HepG2 (cell line): ENCODE measurements around the gene RNF14. TPM values are rescaled to one million over a fixed set of nuclear protein-coding genes. Genes with fewer than 3 reads are reported as not detected.

Experiments
- BCLAF1 ChIP-seq: fragments of 450-650 bp; IDR thresholded peaks from 2 replicates; pipeline ENCODE4 v1.6.1; 2017; ENCODE audit warnings: mild to moderate bottlenecking
- CAMTA2 ChIP-seq: sonication (generic); formaldehyde crosslinking; IDR thresholded peaks from 2 replicates; pipeline ENCODE4 v1.4.0; 2020; ENCODE audit warnings: mild to moderate bottlenecking, missing genetic modification reagents, borderline replicate concordance
- CENPX ChIP-seq: sonication (generic); formaldehyde crosslinking; IDR thresholded peaks from 2 replicates; pipeline ENCODE4 v1.9.0; 2021; ENCODE audit warnings: mild to moderate bottlenecking, missing genetic modification reagents, moderate library complexity
- HOXA5 ChIP-seq: sonication (generic); formaldehyde crosslinking; IDR thresholded peaks from 2 replicates; pipeline ENCODE4 v1.4.0; 2020; ENCODE audit warnings: missing genetic modification reagents
- KDM1A ChIP-seq: IDR thresholded peaks from 2 replicates; pipeline ENCODE4 v1.6.1; 2016; ENCODE audit warnings: missing compliant biosample characterization
- RBFOX2 ChIP-seq: fragments of 200-400 bp; formaldehyde crosslinking; IDR thresholded peaks from 2 replicates; pipeline ENCODE4 v1.6.1; 2017; ENCODE audit warnings: low read depth, mild to moderate bottlenecking, low read length
- RFX3 ChIP-seq: IDR thresholded peaks from 2 replicates; pipeline ENCODE4 v1.6.1; 2016; ENCODE audit warnings: missing biosample characterization, missing genetic modification reagents
- RXRB ChIP-seq: IDR thresholded peaks from 2 replicates; pipeline ENCODE4 v1.6.1; 2016; ENCODE audit warnings: borderline replicate concordance, missing genetic modification reagents, missing compliant biosample characterization
- SIN3A ChIP-seq: IDR thresholded peaks from 2 replicates; pipeline ENCODE4 v1.6.1; 2011; ENCODE audit warnings: low read depth, mild to moderate bottlenecking, control low read depth, low read length, borderline replicate concordance
- SKI ChIP-seq: fragments of 450-650 bp; IDR thresholded peaks from one replicate; pipeline ENCODE4 v1.6.1; 2018; ENCODE audit warnings: mild to moderate bottlenecking; ENCODE audit not compliant: partially characterized antibody
- SRSF1 ChIP-seq: fragments of 200-400 bp; formaldehyde crosslinking; optimal IDR thresholded peaks from 2 replicates; pipeline ENCODE3; 2017; ENCODE audit warnings: mild to moderate bottlenecking, low read depth, low read length, moderate library complexity
- ZC3H13 ChIP-seq: sonication (generic); formaldehyde crosslinking; IDR thresholded peaks from 2 replicates; pipeline ENCODE4 v1.8.1; 2023; ENCODE audit warnings: mild to moderate bottlenecking, missing genetic modification reagents, moderate library complexity
- ZNF460 ChIP-seq: sonication (generic); formaldehyde crosslinking; IDR thresholded peaks from 2 replicates; pipeline ENCODE4 v1.5.1; 2020; ENCODE audit warnings: missing genetic modification reagents, mild to moderate bottlenecking, borderline replicate concordance
- ZNF737 ChIP-seq: sonication (generic); formaldehyde crosslinking; IDR thresholded peaks from 2 replicates; pipeline ENCODE4 v1.5.0; 2020; ENCODE audit warnings: missing genetic modification reagents, mild to moderate bottlenecking, borderline replicate concordance
- ZNF775 ChIP-seq: sonication (generic); formaldehyde crosslinking; IDR thresholded peaks from 2 replicates; pipeline ENCODE4 v1.4.0; 2020; ENCODE audit warnings: missing genetic modification reagents, mild to moderate bottlenecking, moderate library complexity, borderline replicate concordance
- ZNF83 ChIP-seq: sonication (generic); formaldehyde crosslinking; IDR thresholded peaks from 2 replicates; pipeline ENCODE4 v1.4.0; 2020; ENCODE audit warnings: missing genetic modification reagents, mild to moderate bottlenecking, borderline replicate concordance
- polyA plus RNA-seq, 8 experiments: library from polyadenylated mRNA; depleted of rRNA in 3 of 8; stranded (reverse) in 7 of 8; unstranded in 1 of 8; fragments of >200 nt; fragmentation: Illumina TruSeq in 4 of 8; extraction: Trizol in 4 of 8; gene quantifications; 2 replicates each; pipeline versions ENCODE4 v1.2.1 to v1.2.3, GENCODE V29; 2011 to 2016; ENCODE audit warnings: low read depth in 4 of 8, missing spikeins in 1 of 8, mixed read lengths in 1 of 8; ENCODE audit not compliant: insufficient read depth in 1 of 8
- total RNA-seq, 5 experiments: library from RNA; depleted of rRNA; stranded (reverse); fragments of >200 nt; fragmentation: Illumina TruSeq; extraction: Trizol; gene quantifications; 2 replicates each; pipeline ENCODE4 v1.2.3, GENCODE V29; 2016; ENCODE audit warnings: low read depth in 1 of 5
- TF ChIP-seq, protein P1 (sequence below): conservative IDR thresholded peaks from 2 replicates; pipeline ENCODE4 v1.6.1; 2018; ENCODE audit warnings: missing genetic modification reagents
- TF ChIP-seq, protein P2 (sequence below): sonication (generic); formaldehyde crosslinking; IDR thresholded peaks from 2 replicates; pipeline ENCODE4 v1.5.0; 2020; ENCODE audit warnings: missing genetic modification reagents, mild to moderate bottlenecking, borderline replicate concordance
- TF ChIP-seq, protein P3 (sequence below): sonication (generic); formaldehyde crosslinking; IDR thresholded peaks from 2 replicates; pipeline ENCODE4 v1.8.1; 2023; ENCODE audit warnings: mild to moderate bottlenecking, missing genetic modification reagents
- TF ChIP-seq, protein P4 (sequence below): sonication (generic); formaldehyde crosslinking; IDR thresholded peaks from 2 replicates; pipeline ENCODE4 v1.4.0; 2020; ENCODE audit warnings: missing genetic modification reagents

RNF14 gene
- total and polyA plus RNA-seq, 2 of the 13 experiments (the other 11 are each of a cell fraction or from before 2014, with no cell fraction given), result 11.3 to 28.1 TPM

GRCh38 chr5:141968914-141969608, at the start of gene RNF14 (continued):
- TF ChIP-seq RBFOX2 (peak; percentile 97), HOXA5 (CRISPR knock-in tag) (peak; percentile 94), ZNF775 (CRISPR knock-in tag) (no peak), SKI (peak; percentile 55), KDM1A (CRISPR knock-in tag) (no peak), ZNF83 (CRISPR knock-in tag) (no peak; the same call in 1 of the 2 replicates), BCLAF1 (no peak), CENPX (CRISPR knock-in tag) (no peak), CAMTA2 (0 out of 2 replicates have a peak, but pooled peaks have one; percentile 20), RXRB (CRISPR knock-in tag) (peak; percentile 12; the same call in 1 of the 2 replicates), SIN3A (peak; percentile 60; the same call in 1 of the 2 replicates), ZNF460 (CRISPR knock-in tag) (peak; percentile 12; the same call in 1 of the 2 replicates), ZC3H13 (CRISPR knock-in tag) (peak; percentile 72), SRSF1 (no peak), RFX3 (CRISPR knock-in tag) (no peak), ZNF737 (CRISPR knock-in tag) (peak; percentile 97; the same call in 1 of the 2 replicates)
- TF ChIP-seq, protein P1, sequence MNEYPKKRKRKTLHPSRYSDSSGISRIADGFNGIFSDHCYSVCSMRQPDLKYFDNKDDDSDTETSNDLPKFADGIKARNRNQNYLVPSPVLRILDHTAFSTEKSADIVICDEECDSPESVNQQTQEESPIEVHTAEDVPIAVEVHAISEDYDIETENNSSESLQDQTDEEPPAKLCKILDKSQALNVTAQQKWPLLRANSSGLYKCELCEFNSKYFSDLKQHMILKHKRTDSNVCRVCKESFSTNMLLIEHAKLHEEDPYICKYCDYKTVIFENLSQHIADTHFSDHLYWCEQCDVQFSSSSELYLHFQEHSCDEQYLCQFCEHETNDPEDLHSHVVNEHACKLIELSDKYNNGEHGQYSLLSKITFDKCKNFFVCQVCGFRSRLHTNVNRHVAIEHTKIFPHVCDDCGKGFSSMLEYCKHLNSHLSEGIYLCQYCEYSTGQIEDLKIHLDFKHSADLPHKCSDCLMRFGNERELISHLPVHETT (CRISPR knock-in tag), result peak; percentile 91; the same call in 1 of the 2 replicates
- TF ChIP-seq, protein P2, sequence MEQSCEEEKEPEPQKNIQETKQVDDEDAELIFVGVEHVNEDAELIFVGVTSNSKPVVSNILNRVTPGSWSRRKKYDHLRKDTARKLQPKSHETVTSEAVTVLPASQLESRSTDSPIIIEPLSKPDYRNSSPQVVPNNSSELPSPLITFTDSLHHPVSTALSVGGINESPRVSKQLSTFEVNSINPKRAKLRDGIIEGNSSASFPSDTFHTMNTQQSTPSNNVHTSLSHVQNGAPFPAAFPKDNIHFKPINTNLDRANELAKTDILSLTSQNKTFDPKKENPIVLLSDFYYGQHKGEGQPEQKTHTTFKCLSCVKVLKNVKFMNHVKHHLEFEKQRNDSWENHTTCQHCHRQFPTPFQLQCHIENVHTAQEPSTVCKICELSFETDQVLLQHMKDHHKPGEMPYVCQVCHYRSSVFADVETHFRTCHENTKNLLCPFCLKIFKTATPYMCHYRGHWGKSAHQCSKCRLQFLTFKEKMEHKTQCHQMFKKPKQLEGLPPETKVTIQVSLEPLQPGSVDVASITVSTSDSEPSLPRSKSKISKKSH, result peak; percentile 91
- TF ChIP-seq, protein P3, sequence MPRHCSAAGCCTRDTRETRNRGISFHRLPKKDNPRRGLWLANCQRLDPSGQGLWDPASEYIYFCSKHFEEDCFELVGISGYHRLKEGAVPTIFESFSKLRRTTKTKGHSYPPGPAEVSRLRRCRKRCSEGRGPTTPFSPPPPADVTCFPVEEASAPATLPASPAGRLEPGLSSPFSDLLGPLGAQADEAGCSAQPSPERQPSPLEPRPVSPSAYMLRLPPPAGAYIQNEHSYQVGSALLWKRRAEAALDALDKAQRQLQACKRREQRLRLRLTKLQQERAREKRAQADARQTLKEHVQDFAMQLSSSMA (CRISPR knock-in tag), result peak; percentile 84; the same call in 1 of the 2 replicates
- TF ChIP-seq, protein P4, sequence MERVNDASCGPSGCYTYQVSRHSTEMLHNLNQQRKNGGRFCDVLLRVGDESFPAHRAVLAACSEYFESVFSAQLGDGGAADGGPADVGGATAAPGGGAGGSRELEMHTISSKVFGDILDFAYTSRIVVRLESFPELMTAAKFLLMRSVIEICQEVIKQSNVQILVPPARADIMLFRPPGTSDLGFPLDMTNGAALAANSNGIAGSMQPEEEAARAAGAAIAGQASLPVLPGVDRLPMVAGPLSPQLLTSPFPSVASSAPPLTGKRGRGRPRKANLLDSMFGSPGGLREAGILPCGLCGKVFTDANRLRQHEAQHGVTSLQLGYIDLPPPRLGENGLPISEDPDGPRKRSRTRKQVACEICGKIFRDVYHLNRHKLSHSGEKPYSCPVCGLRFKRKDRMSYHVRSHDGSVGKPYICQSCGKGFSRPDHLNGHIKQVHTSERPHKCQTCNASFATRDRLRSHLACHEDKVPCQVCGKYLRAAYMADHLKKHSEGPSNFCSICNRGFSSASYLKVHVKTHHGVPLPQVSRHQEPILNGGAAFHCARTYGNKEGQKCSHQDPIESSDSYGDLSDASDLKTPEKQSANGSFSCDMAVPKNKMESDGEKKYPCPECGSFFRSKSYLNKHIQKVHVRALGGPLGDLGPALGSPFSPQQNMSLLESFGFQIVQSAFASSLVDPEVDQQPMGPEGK, result peak; percentile 13; the same call in 1 of the 2 replicates
